Measurements from ENCODE around the gene PTPRT. TPM values are rescaled to one million over a fixed set of nuclear protein-coding genes. Genes with fewer than 3 reads are reported as not detected.

The PTPRT gene
- polyA plus RNA-seq, 1 of the 3 experiments (the other 2 are of a cell fraction), result not detected

DNA sequence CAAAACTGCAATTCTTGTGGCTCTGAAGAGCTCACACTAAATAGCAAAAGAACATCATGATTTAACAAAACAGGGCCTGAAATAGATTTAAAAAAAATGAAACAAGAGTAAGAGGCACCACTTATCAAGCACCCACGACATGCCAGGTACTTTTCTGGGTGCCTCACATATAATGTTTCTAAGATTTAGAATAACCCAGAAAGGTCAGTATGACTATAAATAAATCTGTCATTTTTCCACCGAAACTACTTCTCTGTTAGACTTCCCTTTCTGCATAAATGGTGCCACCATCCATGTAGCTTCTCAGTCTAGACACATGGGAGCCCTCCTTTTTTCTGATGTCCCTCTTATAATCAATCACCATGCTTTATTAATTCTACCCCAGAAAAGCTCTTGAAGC is 919.2 kb downstream of the PTPRT start:
- no peak for DNase-seq
- POLR2A ChIA-PET, result no interaction called here

GRCh38 chr20:42267793-42268384 is 921.8 kb downstream of the PTPRT start:
- no peak for DNase-seq
- Histone ChIP-seq H3K27ac (ENCODE audit: low read depth in 2 of 2, low read length in 1 of 2) (no peak overlapping the region), H2AFZ (ENCODE audit: low read depth) (no peak overlapping the region), H3F3A (replicated peaks; ENCODE audit: insufficient read depth) (no peaks in the 10 kb centered on the region), H3K27me3 (ENCODE audit: insufficient read depth) (no peaks in the 10 kb centered on the region), H3K4me2 (no peak overlapping the region), H3K9ac (no peak overlapping the region), H3K4me3 (ENCODE audit: low read depth in 2 of 2, low read length in 1 of 2) (no peak overlapping the region), H3K79me2 (ENCODE audit: insufficient read depth) (no peaks in the 10 kb centered on the region), H3K9me3 (no peaks in the 10 kb centered on the region), H3K9me2 (no peaks in the 10 kb centered on the region), H4K20me1 (ENCODE audit: insufficient read depth) (no peaks in the 10 kb centered on the region), H3K4me1 (ENCODE audit: control insufficient read depth in 1 of 2, insufficient read depth in 2 of 2, low read depth in 1 of 2, low read length in 1 of 2) (no peaks in the 10 kb centered on the region), H3K36me3 (replicated peaks in 1 of 2; ENCODE audit: control insufficient read depth in 1 of 2, insufficient read depth in 2 of 2, low read length in 1 of 2) (no peaks in the 10 kb centered on the region)
- ChIA-PET CTCF (interaction anchor here (1.1 kb wide), 1 partner anchor 9 kb away, joined by 3 read pairs; no protein-coding TSS in a partner anchor), POLR2A (no interaction called here)
- TF ChIP-seq YY1 (IDR thresholded peaks at IDR 0.05; ENCODE audit: low read depth), result no peak
- no peak for TF ChIP-seq EZH2phosphoT487 (IDR thresholded peaks at IDR 0.05; ENCODE audit: borderline replicate concordance, low read depth)
- TF ChIP-seq FOXM1 (IDR thresholded peaks at IDR 0.05; ENCODE audit: low read depth), result no peak
- TF ChIP-seq PBX3 (IDR thresholded peaks at IDR 0.05), result no peak
- no peak for TF ChIP-seq NFIC (IDR thresholded peaks at IDR 0.05; ENCODE audit: borderline replicate concordance)
- WGBS (ENCODE audit: low lambda C conversion rate), result 11% methylated on average over 4 of the region's 4 CpGs

More for the DNA sequence above, 919.2 kb downstream of the PTPRT start:
- TF ChIP-seq SIN3A (IDR thresholded peaks at IDR 0.05; ENCODE audit: borderline replicate concordance, low read depth, low read length) (no peak), MAX (IDR thresholded peaks at IDR 0.05; ENCODE audit: low read depth) (no peak), USF2 (IDR thresholded peaks at IDR 0.05; ENCODE audit: borderline replicate concordance, low read depth, low read length) (no peak), CHD2 (IDR thresholded peaks at IDR 0.05; ENCODE audit: low read length, partially characterized antibody) (no peak), EP300 (IDR thresholded peaks at IDR 0.05; ENCODE audit: borderline replicate concordance in 1 of 2, low read depth in 1 of 2, low read length in 1 of 2) (no peak), TEAD4 (IDR thresholded peaks at IDR 0.05; ENCODE audit: borderline replicate concordance, insufficient read depth) (no peak), POLR2AphosphoS5 (IDR thresholded peaks at IDR 0.05; ENCODE audit: low read depth, low read length) (no peak), TCF12 (IDR thresholded peaks at IDR 0.05) (no peak), YY1 (IDR thresholded peaks at IDR 0.05; ENCODE audit: low read depth) (no peak), SMC3 (IDR thresholded peaks at IDR 0.05; ENCODE audit: low read depth, low read length) (no peak), ZBTB33 (IDR thresholded peaks at IDR 0.05; ENCODE audit: borderline replicate concordance, low read depth) (no peak), ELF1 (IDR thresholded peaks at IDR 0.05) (no peak), FOXM1 (IDR thresholded peaks at IDR 0.05; ENCODE audit: low read depth) (no peak), RCOR1 (IDR thresholded peaks at IDR 0.05; ENCODE audit: low read length) (no peak), MXI1 (IDR thresholded peaks at IDR 0.05; ENCODE audit: low read depth, low read length) (no peak), EZH2phosphoT487 (IDR thresholded peaks at IDR 0.05; ENCODE audit: borderline replicate concordance, low read depth) (no peak), GABPA (IDR thresholded peaks at IDR 0.05; ENCODE audit: low read depth) (no peak)
- CTCF ChIA-PET, result no interaction called here
- Histone ChIP-seq H3K79me2 (ENCODE audit: insufficient read depth) (no peaks in the 10 kb centered on the region), H3F3A (replicated peaks; ENCODE audit: insufficient read depth) (no peaks in the 10 kb centered on the region), H3K9ac (no peak overlapping the region), H3K36me3 (replicated peaks in 1 of 2; ENCODE audit: control insufficient read depth in 1 of 2, insufficient read depth in 2 of 2, low read length in 1 of 2) (no peaks in the 10 kb centered on the region), H3K9me3 (no peaks in the 10 kb centered on the region), H4K20me1 (ENCODE audit: insufficient read depth) (no peaks in the 10 kb centered on the region), H3K9me2 (no peaks in the 10 kb centered on the region), H3K27ac (ENCODE audit: low read depth in 2 of 2, low read length in 1 of 2) (no peak overlapping the region), H2AFZ (ENCODE audit: low read depth) (no peak overlapping the region), H3K4me1 (ENCODE audit: control insufficient read depth in 1 of 2, insufficient read depth in 2 of 2, low read depth in 1 of 2, low read length in 1 of 2) (no peaks in the 10 kb centered on the region), H3K4me3 (ENCODE audit: low read depth in 2 of 2, low read length in 1 of 2) (no peak overlapping the region), H3K4me2 (no peak overlapping the region), H3K27me3 (ENCODE audit: insufficient read depth) (no peaks in the 10 kb centered on the region)
- 20% methylated on average over 2 of the region's 2 CpGs for WGBS (ENCODE audit: low lambda C conversion rate)

Data from SK-N-SH (cell line).